ENCODE data around the gene WDR73. TPM values are rescaled to one million over a fixed set of nuclear protein-coding genes. Genes with fewer than 3 reads are reported as not detected.

The WDR73 gene
- total RNA-seq, 1 donor from 2014 or later, result 53.2 TPM

DNA sequence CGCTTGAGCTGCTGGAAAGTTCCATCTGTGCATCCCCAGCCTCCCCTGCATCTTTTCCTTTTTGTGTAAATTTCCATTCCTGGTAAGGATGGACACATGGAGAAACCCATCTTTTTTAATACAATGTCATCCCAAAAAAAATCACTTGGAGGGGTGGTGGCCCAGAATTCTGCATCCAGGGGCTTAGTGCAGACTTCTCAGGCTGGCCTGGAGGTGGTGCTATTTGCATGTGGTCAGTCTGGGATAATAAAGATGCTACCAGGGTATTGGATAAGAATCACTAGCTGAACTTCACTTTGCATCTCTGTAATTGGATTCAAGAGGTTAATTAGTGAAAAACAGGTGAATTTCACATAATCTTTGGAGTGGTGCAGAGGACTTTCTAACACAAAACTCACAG, 55.1 kb downstream of the WDR73 start:
- H3K27ac Mint-ChIP-seq (ENCODE audit: unreplicated experiment), result no peak overlapping the region
- H3K4me3 Mint-ChIP-seq, result peak overlapping the region; percentile 81
- peaks cover 41% of the 10 kb centered on the region for H3K4me1 Mint-ChIP-seq
- H3K36me3 Mint-ChIP-seq (ENCODE audit: low read depth), result no peaks in the 10 kb centered on the region
- H3K9me3 Mint-ChIP-seq, result no peaks in the 10 kb centered on the region
- TF ChIP-seq, protein P1, sequence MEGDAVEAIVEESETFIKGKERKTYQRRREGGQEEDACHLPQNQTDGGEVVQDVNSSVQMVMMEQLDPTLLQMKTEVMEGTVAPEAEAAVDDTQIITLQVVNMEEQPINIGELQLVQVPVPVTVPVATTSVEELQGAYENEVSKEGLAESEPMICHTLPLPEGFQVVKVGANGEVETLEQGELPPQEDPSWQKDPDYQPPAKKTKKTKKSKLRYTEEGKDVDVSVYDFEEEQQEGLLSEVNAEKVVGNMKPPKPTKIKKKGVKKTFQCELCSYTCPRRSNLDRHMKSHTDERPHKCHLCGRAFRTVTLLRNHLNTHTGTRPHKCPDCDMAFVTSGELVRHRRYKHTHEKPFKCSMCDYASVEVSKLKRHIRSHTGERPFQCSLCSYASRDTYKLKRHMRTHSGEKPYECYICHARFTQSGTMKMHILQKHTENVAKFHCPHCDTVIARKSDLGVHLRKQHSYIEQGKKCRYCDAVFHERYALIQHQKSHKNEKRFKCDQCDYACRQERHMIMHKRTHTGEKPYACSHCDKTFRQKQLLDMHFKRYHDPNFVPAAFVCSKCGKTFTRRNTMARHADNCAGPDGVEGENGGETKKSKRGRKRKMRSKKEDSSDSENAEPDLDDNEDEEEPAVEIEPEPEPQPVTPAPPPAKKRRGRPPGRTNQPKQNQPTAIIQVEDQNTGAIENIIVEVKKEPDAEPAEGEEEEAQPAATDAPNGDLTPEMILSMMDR (conservative IDR thresholded peaks at IDR 0.05), result peak; percentile 67
- peaks cover 10% of the 10 kb centered on the region for H3K27me3 Mint-ChIP-seq (ENCODE audit: low read depth)
- peak; percentile 52 for DNase-seq (ENCODE audit: low read depth, low spot score)

DNA sequence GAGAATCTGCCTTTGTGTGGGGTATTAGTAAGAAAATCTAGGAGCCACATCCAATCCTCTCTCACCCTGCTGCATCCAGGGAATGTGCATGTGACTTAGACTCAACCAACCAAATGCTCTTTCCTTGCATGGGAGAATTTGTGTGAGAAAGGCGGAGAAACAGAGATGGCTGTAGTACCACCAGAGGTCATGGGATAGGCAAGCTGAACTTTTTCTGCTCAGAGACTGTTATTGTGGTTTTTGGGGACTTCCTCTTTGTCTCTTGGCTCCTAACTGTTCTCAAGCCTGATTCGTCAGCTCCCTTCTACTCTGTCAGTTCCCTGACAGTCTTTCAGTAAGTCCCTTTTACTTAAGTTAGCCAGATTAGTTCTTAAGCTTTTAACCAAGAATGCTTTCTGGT, 55.8 kb downstream of the WDR73 start:
- TF ChIP-seq, protein P1 (conservative IDR thresholded peaks at IDR 0.05), result no peak
- H3K9me3 Mint-ChIP-seq, result no peaks in the 10 kb centered on the region
- peak overlapping the region; percentile 87 for H3K4me3 Mint-ChIP-seq
- no peak overlapping the region for H3K27ac Mint-ChIP-seq (ENCODE audit: unreplicated experiment)
- H3K27me3 Mint-ChIP-seq (ENCODE audit: low read depth), result peaks cover 13% of the 10 kb centered on the region
- peaks cover 37% of the 10 kb centered on the region for H3K4me1 Mint-ChIP-seq
- DNase-seq (ENCODE audit: low read depth, low spot score), result no peak
- no peaks in the 10 kb centered on the region for H3K36me3 Mint-ChIP-seq (ENCODE audit: low read depth)

DNA sequence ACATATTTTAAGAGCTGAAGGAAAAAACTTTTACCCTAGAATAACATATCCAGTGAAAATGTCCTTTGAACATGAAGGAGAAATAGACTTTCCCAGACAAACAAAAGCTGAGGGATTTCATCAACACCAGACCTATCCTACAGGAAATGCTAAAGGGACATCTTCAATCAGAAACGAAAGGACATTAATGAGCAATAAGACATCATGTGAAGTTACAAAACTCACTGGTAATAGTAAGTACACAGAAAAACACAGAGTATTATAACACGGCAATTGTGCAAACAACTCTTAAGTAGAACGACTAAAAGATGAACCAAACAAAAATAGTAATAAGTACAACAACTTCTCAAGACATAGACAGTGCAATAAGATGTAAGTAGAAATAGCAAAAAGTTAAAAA, 56.8 kb downstream of the WDR73 start:
- H3K4me1 Mint-ChIP-seq, result peaks cover 31% of the 10 kb centered on the region
- no peak for DNase-seq (ENCODE audit: low read depth, low spot score)
- peaks cover 17% of the 10 kb centered on the region for H3K27me3 Mint-ChIP-seq (ENCODE audit: low read depth)
- peak overlapping the region; percentile 87 for H3K4me3 Mint-ChIP-seq
- H3K9me3 Mint-ChIP-seq, result no peaks in the 10 kb centered on the region
- no peaks in the 10 kb centered on the region for H3K36me3 Mint-ChIP-seq (ENCODE audit: low read depth)
- TF ChIP-seq, protein P1 (conservative IDR thresholded peaks at IDR 0.05), result no peak
- H3K27ac Mint-ChIP-seq (ENCODE audit: unreplicated experiment), result peak overlapping the region; percentile 92

DNA sequence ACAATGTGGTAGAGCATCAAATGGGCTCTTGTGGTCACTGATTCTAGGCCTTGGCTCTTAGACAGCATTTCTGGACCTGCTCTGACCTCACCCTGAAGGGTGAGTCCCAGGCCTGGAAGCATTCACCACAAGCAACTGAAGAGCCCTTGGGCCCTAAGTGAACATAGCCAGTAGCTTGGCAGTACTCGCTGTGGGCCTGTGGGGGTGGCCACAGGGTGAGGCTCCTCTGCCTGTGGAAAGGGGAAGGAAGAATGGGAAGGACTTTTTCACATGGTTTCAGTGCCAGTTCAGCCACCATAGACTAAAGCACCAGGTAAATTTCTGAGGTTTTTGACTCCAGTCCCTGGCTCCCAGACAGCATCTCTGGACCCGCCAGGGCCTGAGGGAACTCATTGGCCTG, 58.4 kb downstream of the WDR73 start:
- Mint-ChIP-seq H3K36me3 (ENCODE audit: low read depth) (no peaks in the 10 kb centered on the region), H3K27me3 (ENCODE audit: low read depth) (peaks cover 23% of the 10 kb centered on the region), H3K27ac (ENCODE audit: unreplicated experiment) (no peak overlapping the region), H3K4me3 (peak overlapping the region; percentile 50), H3K9me3 (no peaks in the 10 kb centered on the region), H3K4me1 (peaks cover 21% of the 10 kb centered on the region)
- DNase-seq (ENCODE audit: low read depth, low spot score), result no peak
- TF ChIP-seq, protein P1 (conservative IDR thresholded peaks at IDR 0.05), result no peak

DNA sequence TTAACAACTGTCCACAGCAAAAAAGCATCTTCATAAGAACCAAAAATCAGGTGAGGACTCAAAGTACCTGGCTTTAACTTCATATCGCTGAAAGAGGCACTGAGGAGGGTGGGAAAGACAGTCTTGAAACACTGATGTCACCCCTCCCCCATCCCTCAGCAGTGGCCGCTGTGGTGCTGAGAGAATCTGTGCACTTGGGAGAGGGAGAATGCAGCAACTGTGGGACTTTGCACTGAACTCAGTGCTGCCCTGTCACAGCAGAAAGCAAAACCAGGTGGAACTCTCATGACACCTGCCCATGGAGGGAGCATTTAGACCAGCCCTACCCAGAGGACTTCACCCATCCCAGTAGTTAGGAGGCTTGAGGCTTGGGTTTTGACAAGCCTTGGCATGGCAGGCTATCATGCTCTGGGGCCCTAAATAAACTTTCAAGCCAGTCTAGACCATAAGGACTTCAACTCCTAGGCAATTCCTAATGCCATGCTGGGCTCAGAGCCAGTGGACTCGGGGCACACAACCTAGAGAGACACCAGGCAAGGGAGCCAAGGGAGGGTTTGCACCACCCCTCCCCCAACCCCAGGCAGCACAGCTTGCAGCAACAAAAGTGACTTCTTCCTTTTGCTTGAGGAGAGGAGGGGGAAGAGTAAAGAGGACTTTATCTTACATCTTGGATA, 59.3 kb downstream of the WDR73 start:
- peak overlapping the region; percentile 14 for H3K4me3 Mint-ChIP-seq
- H3K9me3 Mint-ChIP-seq, result no peaks in the 10 kb centered on the region
- peaks cover 28% of the 10 kb centered on the region for H3K27me3 Mint-ChIP-seq (ENCODE audit: low read depth)
- H3K27ac Mint-ChIP-seq (ENCODE audit: unreplicated experiment), result peak overlapping the region; percentile 46
- H3K4me1 Mint-ChIP-seq, result peaks cover 16% of the 10 kb centered on the region
- no peaks in the 10 kb centered on the region for H3K36me3 Mint-ChIP-seq (ENCODE audit: low read depth)
- TF ChIP-seq, protein P1 (conservative IDR thresholded peaks at IDR 0.05), result no peak
- DNase-seq (ENCODE audit: low read depth, low spot score), result no peak
